Skeletal muscle satellite cell (primary cell): ENCODE data around the gene MALAT1.
A peak's percentile ranks its signal among the peaks of the same experiment; 100 is the strongest.

Source experiments
- H3K27me3 ChIP-seq: 2 replicates; pipeline ENCODE4 v1.7.0; 2013; ENCODE audit warnings: low read length; ENCODE audit not compliant: control insufficient read depth, insufficient read depth
- H3K36me3 ChIP-seq: 2 replicates; pipeline ENCODE4 v1.7.0; 2013; ENCODE audit warnings: mild to moderate bottlenecking, control low read depth, low read length; ENCODE audit not compliant: insufficient read depth
- H3K4me1 ChIP-seq: 2 replicates; pipeline ENCODE4 v1.7.0; 2013; ENCODE audit warnings: low read length; ENCODE audit not compliant: control insufficient read depth, insufficient read depth
- H3K4me2 ChIP-seq: 2 replicates; pipeline ENCODE4 v1.7.0; 2013; ENCODE audit warnings: mild to moderate bottlenecking, low read length
- H3K4me3 ChIP-seq: 2 replicates; pipeline ENCODE4 v1.7.0; 2013; ENCODE audit warnings: low read length
- H3K9ac ChIP-seq: 2 replicates; pipeline ENCODE4 v1.7.0; 2013; ENCODE audit warnings: mild to moderate bottlenecking, low read depth, low read length, moderate library complexity
- H3K9me3 ChIP-seq: replicated peaks from 2 replicates; pipeline ENCODE4 v1.7.0; 2013; ENCODE audit warnings: mild to moderate bottlenecking, control low read depth, low read length

MALAT1 gene

DNA sequence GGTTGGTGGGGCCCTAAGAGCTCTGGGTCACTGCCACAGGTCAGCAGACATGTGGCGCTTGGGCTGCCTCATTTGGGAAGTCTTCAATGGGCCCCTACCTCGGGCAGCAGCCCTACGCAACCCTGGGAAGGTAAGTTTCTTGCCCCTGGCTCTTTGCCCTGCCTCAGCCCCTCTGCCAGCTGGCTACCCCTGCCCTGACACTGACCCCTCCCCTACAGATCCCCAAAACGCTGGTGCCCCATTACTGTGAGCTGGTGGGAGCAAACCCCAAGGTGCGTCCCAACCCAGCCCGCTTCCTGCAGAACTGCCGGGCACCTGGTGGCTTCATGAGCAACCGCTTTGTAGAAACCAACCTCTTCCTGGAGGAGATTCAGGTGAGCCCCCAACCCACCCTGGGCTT lies 27.9 kb downstream of the MALAT1 start:
- peak overlapping the region; percentile 89 for H3K4me2 ChIP-seq
- H3K9ac ChIP-seq, result peak overlapping the region; percentile 98
- peaks cover 22% of the 10 kb centered on the region for H3K4me1 ChIP-seq
- H3K36me3 ChIP-seq, result peaks cover 53% of the 10 kb centered on the region
- no peaks in the 10 kb centered on the region for H3K27me3 ChIP-seq
- no peak overlapping the region for H3K4me3 ChIP-seq
- no peaks in the 10 kb centered on the region for H3K9me3 ChIP-seq

DNA sequence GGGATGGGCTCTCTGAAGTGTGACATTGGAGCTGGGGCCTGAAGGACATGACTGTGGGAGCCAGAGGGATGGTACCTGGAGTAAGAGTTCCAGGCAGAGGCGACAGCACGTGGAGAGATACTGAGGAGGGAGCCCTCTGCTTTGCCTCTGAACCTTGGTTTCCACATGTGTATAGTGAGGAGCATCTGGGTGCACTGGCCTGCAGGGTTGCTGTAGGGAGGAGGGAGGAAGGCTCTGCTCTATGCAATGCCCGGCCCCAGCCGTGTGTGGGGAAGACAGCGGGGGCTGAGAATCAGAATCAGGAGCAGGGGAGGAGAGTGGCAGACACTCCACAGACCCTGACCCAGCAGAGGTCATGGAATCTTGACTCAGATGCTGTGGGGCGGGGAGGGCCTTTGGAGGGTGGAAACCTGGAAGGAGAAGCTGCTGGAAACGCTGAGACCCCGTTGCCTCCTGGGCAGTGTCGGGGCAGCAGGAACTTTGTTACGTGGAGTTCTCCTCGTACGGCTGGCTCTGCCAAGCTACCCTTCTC lies 30.0 kb downstream of the MALAT1 start:
- Histone ChIP-seq H3K9ac (no peak overlapping the region), H3K9me3 (no peaks in the 10 kb centered on the region), H3K4me3 (no peak overlapping the region), H3K27me3 (no peaks in the 10 kb centered on the region), H3K4me1 (peaks cover 22% of the 10 kb centered on the region), H3K36me3 (peaks cover 69% of the 10 kb centered on the region), H3K4me2 (no peak overlapping the region)

DNA sequence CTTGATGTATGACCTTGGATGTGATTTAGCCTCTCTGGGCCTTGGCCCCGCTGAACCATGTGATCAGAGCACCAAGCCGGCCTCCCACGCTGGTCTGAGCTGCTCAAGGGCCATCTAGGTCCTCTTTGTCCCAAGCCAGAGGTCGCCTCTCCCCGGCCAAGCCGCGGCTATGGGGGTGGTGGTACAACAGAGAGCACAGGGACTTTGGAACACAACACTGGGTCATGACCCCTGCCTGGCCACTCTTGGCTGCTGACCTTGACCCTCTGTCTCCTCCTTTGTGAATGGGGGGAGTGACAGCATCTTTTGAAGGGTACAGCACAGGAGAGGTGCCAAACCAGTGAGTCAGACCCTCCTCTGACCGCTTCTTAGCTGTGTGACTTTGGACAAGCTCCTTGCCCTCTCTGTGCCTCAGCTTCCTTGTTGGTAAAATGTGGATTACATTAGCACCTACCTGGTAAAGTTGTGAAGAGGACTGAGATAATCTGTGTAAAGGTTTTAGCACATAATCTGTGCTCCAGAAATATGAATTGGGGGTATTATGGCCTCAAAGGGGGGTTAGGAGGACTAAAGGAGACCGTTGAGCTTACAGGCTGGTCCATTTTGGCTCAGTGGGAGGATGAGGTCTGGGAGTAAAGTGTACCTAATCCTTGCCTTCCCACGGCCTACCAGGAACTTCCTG lies 30.8 kb downstream of the MALAT1 start:
- peaks cover 14% of the 10 kb centered on the region for H3K4me1 ChIP-seq
- H3K4me2 ChIP-seq, result no peak overlapping the region
- no peak overlapping the region for H3K9ac ChIP-seq
- H3K36me3 ChIP-seq, result peaks cover 69% of the 10 kb centered on the region
- no peak overlapping the region for H3K4me3 ChIP-seq
- no peaks in the 10 kb centered on the region for H3K9me3 ChIP-seq
- H3K27me3 ChIP-seq, result no peaks in the 10 kb centered on the region

DNA sequence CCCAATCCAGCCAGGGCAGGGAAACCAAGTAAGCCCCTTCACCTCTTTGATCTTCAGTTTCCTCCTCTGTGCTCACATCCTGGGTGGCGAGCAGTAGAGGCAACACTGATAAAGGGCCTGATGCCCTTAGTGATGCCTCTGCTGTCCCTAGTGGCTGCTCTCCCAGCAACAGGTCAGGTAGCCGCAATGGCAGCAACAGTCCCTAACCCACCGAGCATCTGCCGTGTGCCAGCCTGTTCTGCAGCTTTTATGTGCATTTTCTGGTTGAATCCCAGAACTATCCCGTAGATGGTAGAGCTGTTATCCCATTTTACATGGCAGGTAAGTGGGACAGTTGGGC lies 31.3 kb downstream of the MALAT1 start:
- H3K4me3 ChIP-seq, result no peak overlapping the region
- H3K4me2 ChIP-seq, result no peak overlapping the region
- H3K9ac ChIP-seq, result no peak overlapping the region
- no peaks in the 10 kb centered on the region for H3K9me3 ChIP-seq
- H3K36me3 ChIP-seq, result peaks cover 72% of the 10 kb centered on the region
- peaks cover 14% of the 10 kb centered on the region for H3K4me1 ChIP-seq
- no peaks in the 10 kb centered on the region for H3K27me3 ChIP-seq

DNA sequence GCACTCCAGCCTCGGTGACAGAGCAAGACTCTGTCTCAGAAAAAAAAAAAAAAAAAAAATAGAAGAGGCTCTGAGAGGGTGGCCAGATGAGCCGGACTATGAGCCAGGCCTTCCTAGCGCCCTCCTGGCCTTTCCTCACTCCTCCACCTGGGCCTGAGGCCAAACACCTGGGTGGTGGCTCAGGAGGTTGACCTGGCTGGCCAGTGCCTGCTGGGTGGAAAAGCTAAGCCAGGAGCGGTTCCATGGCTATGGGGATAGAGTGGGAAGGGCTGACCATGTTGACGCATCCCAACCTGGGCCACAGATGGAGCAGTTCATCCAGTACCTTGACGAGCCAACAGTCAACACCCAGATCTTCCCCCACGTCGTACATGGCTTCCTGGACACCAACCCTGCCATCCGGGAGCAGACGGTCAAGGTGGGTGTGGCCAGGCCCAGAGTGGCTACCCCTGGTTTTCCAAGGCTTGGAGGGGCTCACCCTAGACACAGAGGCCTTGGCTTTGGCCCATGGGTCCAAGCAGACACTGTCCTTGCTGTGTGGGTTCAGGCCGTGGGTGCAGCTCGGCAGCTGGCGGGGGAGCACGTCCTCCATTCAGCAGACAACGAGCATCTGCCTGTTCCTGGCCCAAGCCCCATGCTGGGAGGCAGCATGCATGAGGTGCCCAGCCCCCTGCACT lies 33.7 kb downstream of the MALAT1 start:
- Histone ChIP-seq H3K4me2 (no peak overlapping the region), H3K9ac (no peak overlapping the region), H3K4me1 (no peaks in the 10 kb centered on the region), H3K9me3 (no peaks in the 10 kb centered on the region), H3K27me3 (no peaks in the 10 kb centered on the region), H3K36me3 (peaks cover 77% of the 10 kb centered on the region), H3K4me3 (no peak overlapping the region)

DNA sequence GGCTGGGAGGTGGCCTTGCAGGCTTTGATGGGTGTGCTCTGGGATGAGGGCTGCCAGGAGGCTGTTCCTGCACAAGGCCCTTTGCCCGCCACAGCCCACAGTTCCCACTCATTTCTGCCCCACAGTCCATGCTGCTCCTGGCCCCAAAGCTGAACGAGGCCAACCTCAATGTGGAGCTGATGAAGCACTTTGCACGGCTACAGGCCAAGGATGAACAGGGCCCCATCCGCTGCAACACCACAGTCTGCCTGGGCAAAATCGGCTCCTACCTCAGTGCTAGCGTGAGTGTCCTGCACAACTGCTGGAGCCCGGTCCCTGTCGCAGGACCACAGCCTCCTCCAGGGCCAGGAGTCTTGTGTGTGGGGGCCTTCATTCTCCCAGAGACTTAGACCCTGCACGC lies 36.3 kb downstream of the MALAT1 start:
- no peak overlapping the region for H3K4me2 ChIP-seq

DNA sequence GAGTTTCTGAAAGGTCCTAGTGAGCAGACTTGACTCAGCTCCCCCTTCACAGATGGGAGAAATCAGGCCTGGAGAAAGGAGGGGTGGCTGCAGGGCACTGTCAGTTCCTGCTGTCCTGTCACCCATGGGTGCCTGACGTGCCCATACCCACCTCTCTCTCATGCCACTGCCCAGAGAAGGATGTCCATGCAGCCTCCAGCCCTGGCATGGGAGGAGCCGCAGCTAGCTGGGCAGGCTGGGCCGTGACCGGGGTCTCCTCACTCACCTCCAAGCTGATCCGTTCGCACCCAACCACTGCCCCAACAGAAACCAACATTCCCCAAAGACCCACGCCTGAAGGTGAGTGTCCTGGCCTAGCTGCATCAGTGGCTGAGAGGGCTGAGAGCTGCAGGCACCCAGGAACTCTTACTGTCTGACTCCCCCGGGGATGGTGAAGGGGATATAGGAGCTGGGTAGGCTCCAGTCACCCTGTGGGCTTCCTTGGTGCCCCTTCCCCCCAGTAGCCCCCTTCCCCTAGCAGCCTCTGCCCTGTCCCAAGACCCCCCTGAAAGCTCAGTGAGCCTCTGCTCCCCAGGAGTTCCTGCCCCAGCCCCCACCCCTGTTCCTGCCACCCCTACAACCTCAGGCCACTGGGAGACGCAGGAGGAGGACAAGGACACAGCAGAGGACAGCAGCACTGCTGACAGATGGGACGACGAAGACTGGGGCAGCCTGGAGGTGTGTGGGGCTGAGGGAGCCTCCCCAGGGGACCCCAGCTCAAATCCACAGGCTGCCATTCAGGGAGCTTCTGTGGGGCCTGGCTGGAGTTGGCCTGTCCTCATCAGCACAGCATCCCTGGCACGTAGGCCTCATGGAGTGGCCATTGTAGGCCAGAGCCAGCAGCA lies 37.8 kb downstream of the MALAT1 start:
- Histone ChIP-seq H3K4me2 (no peak overlapping the region), H3K36me3 (peaks cover 66% of the 10 kb centered on the region), H3K4me3 (no peak overlapping the region), H3K27me3 (no peaks in the 10 kb centered on the region), H3K4me1 (peaks cover 22% of the 10 kb centered on the region), H3K9ac (no peak overlapping the region), H3K9me3 (no peaks in the 10 kb centered on the region)

More for the DNA sequence above, 36.3 kb downstream of the MALAT1 start:
- Histone ChIP-seq H3K27me3 (no peaks in the 10 kb centered on the region), H3K9ac (no peak overlapping the region), H3K4me1 (peaks cover 8% of the 10 kb centered on the region), H3K4me3 (no peak overlapping the region), H3K9me3 (no peaks in the 10 kb centered on the region), H3K36me3 (peaks cover 74% of the 10 kb centered on the region)

DNA sequence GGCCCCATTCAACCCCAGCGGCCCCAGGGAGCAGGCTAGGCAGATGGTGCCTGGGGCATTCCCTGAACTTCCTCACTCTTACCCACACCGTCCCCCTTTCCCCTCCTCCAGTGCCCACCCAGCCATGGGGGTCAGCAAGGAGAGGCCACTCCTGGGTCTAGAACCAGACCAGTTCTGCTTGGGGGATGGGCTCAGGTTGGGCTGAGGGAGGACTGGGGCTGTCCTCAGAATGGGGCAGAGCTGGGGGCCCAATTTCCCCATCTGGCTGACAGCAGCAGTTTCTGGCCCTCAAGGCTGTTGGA lies 38.4 kb downstream of the MALAT1 start:
- H3K36me3 ChIP-seq, result peaks cover 68% of the 10 kb centered on the region
- no peak overlapping the region for H3K4me3 ChIP-seq

DNA sequence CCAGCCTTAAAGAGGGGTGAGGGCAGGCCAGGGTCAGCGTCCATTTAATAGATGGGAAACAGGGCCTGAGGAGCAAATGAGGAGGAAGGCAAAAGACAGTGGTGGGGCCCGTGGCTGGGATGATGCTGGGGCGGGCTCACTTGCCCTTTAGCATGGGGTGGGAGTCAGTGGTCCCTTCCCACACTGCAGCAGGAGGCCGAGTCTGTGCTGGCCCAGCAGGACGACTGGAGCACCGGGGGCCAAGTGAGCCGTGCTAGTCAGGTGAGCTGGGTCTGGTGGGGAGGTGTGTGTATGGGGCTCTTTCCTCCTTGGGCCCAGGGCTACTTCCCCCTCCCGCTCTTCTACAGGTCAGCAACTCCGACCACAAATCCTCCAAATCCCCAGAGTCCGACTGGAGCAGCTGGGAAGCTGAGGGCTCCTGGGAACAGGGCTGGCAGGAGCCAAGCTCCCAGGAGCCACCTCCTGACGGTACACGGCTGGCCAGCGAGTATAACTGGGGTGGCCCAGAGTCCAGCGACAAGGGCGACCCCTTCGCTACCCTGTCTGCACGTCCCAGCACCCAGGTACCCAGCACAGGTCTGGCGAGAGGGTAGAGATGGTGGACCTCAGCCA lies 38.9 kb downstream of the MALAT1 start:
- no peak overlapping the region for H3K4me2 ChIP-seq
- no peak overlapping the region for H3K4me3 ChIP-seq

More for the DNA sequence above, 38.4 kb downstream of the MALAT1 start:
- H3K4me2 ChIP-seq, result no peak overlapping the region
- no peaks in the 10 kb centered on the region for H3K27me3 ChIP-seq
- H3K4me1 ChIP-seq, result peaks cover 23% of the 10 kb centered on the region
- no peaks in the 10 kb centered on the region for H3K9me3 ChIP-seq
- H3K9ac ChIP-seq, result no peak overlapping the region

DNA sequence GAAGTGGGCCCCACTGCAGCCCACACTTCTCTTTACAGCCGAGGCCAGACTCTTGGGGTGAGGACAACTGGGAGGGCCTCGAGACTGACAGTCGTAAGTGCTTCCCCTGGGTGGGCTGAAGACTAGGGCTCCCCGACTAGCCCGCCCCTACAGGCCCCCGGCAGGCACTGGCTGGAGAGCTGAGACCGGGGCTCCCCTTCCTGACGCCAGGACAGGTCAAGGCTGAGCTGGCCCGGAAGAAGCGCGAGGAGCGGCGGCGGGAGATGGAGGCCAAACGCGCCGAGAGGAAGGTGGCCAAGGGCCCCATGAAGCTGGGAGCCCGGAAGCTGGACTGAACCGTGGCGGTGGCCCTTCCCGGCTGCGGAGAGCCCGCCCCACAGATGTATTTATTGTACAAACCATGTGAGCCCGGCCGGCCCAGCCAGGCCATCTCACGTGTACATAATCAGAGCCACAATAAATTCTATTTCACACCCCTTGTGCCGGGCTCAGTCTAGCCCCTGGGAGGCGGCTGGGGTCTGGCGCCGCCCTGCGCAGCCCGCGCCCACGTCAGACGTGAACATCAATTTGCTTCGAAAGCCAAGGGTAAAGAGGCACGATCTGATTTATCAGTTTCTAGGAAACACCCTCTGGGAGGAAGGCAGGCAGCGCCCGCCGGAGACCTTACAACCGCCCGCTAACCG lies 39.5 kb downstream of the MALAT1 start:
- no peaks in the 10 kb centered on the region for H3K9me3 ChIP-seq
- peaks cover 23% of the 10 kb centered on the region for H3K4me1 ChIP-seq
- no peak overlapping the region for H3K4me2 ChIP-seq
- H3K4me3 ChIP-seq, result no peak overlapping the region
- peaks cover 66% of the 10 kb centered on the region for H3K36me3 ChIP-seq
- no peak overlapping the region for H3K9ac ChIP-seq
- no peaks in the 10 kb centered on the region for H3K27me3 ChIP-seq

More for the DNA sequence above, 38.9 kb downstream of the MALAT1 start:
- no peak overlapping the region for H3K9ac ChIP-seq
- H3K4me1 ChIP-seq, result peaks cover 23% of the 10 kb centered on the region
- no peaks in the 10 kb centered on the region for H3K27me3 ChIP-seq
- peaks cover 66% of the 10 kb centered on the region for H3K36me3 ChIP-seq
- no peaks in the 10 kb centered on the region for H3K9me3 ChIP-seq
